ENCODE results near the gene PHF20. TPM values are rescaled to one million over a fixed set of nuclear protein-coding genes. Genes with fewer than 3 reads are reported as not detected.

PHF20 gene
- total RNA-seq, 2 donors from 2014 or later, result 17.6 to 25.1 TPM

DNA sequence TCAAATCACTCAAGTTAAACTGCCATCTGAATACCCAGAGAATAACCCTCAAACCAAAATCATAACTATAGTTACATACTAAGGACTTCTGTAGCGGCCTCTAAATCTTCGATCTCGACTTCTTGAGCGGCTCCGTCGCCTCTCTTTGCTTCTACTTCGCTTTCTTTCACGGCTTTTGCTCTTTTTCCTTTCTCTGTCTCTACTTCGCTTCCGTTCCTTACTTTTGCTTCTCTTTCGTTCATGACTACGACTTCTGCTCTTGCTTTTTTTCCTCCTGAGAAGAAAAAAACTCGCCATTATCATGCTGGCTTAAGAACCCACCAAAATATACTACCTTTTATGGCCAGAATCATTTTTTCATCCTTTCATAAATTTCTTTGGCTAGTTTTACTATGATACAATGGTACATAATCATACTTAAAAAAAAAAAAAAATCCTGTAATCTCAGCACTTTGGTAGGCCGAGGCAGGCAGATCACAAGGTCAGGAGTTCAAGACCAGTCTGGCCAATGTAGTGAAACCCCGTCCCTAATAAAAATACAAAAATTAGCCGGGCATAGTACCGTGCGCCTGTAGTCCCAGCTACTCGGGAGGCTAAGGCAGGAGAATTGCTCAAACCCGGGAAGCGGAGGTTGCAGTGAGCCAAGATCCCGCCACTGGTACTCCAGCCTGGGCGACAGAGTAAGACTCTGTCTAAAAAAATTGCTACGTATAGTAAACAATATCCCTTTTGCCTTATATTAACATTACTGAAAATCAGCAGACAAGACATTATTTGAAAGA lies 39.8 kb upstream of the PHF20 start:
- no peak overlapping the region for H3K27ac ChIP-seq

DNA sequence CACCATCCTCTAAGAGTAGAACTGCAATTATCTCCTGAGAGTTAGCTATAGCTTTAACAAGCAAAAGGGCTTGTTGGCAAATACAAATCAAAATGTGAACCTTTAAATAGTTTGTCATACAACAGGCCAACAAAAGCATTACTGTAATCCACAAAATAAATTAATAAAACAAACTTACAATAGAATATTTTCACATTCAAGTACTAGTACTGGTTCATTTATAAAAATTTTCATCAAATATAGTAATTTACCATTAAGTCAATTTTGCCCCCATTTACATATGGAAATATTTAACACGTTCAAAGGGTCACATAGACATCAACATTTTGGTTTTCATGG lies 39.2 kb upstream of the PHF20 start:
- ATAC-seq (no peak), DNase-seq (no peak)
- TF ChIP-seq, protein P1, sequence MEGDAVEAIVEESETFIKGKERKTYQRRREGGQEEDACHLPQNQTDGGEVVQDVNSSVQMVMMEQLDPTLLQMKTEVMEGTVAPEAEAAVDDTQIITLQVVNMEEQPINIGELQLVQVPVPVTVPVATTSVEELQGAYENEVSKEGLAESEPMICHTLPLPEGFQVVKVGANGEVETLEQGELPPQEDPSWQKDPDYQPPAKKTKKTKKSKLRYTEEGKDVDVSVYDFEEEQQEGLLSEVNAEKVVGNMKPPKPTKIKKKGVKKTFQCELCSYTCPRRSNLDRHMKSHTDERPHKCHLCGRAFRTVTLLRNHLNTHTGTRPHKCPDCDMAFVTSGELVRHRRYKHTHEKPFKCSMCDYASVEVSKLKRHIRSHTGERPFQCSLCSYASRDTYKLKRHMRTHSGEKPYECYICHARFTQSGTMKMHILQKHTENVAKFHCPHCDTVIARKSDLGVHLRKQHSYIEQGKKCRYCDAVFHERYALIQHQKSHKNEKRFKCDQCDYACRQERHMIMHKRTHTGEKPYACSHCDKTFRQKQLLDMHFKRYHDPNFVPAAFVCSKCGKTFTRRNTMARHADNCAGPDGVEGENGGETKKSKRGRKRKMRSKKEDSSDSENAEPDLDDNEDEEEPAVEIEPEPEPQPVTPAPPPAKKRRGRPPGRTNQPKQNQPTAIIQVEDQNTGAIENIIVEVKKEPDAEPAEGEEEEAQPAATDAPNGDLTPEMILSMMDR (IDR thresholded peaks at IDR 0.05), result no peak
- TF ChIP-seq POLR2A (IDR thresholded peaks at IDR 0.05), result no peak
- WGBS, 2 donors, result 44 to 62% methylated on average over 1 of the region's 1 CpG
- peaks cover 68% of the 10 kb centered on the region for H3K4me1 ChIP-seq
- no peaks in the 10 kb centered on the region for H3K27me3 ChIP-seq
- no peak overlapping the region for H3K4me3 ChIP-seq
- no peaks in the 10 kb centered on the region for H3K9me3 ChIP-seq
- H3K36me3 ChIP-seq (replicated peaks in 1 of 2; ENCODE audit: insufficient read depth in 1 of 2, low read depth in 2 of 2), result peaks cover 9 to 41% of the 10 kb centered on the region in 2 donors
- intact Hi-C loops (cut with DNase I), result no loop called here
- no peak overlapping the region for H3K27ac ChIP-seq

More for the DNA sequence above, 39.8 kb upstream of the PHF20 start:
- peaks cover 15 to 41% of the 10 kb centered on the region in 2 donors for H3K36me3 ChIP-seq (replicated peaks in 1 of 2; ENCODE audit: insufficient read depth in 1 of 2, low read depth in 2 of 2)
- ATAC-seq (no peak), DNase-seq (no peak)
- no peaks in the 10 kb centered on the region for H3K27me3 ChIP-seq
- TF ChIP-seq, protein P1 (IDR thresholded peaks at IDR 0.05), result no peak
- TF ChIP-seq POLR2A (IDR thresholded peaks at IDR 0.05), result no peak
- no peaks in the 10 kb centered on the region for H3K9me3 ChIP-seq
- intact Hi-C loops (cut with DNase I), result no loop called here
- 85 to 91% methylated on average over 24 of the region's 24 CpGs for WGBS, 2 donors
- H3K4me1 ChIP-seq, result peaks cover 62% of the 10 kb centered on the region
- no peak overlapping the region for H3K4me3 ChIP-seq

DNA sequence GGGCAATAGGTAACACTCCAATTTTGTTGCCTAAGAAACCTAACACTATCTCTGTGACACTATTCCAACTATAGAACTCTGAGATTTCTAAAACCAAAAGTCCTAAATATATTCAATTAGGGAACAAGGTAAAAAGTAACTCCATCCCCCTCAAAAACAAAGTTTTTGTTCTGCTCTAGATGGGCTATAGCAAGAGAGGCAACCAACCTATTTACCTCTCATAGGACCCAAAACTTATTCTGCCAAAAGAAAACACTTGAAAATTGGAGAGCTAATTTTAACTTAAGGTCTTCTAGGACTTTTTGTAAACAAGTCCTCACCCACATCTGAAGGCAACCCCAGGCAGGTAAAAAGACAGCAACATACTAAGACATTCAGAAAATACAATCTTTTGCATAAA lies 37.4 kb upstream of the PHF20 start:
- Histone ChIP-seq H3K27me3 (no peaks in the 10 kb centered on the region), H3K9me3 (no peaks in the 10 kb centered on the region), H3K27ac (no peak overlapping the region), H3K36me3 (replicated peaks in 1 of 2; ENCODE audit: insufficient read depth in 1 of 2, low read depth in 2 of 2) (peaks cover 9 to 38% of the 10 kb centered on the region in 2 donors), H3K4me1 (peaks cover 84% of the 10 kb centered on the region), H3K4me3 (no peak overlapping the region)
- DNase-seq (no peak), ATAC-seq (no peak)
- no peak for TF ChIP-seq POLR2A (IDR thresholded peaks at IDR 0.05)
- TF ChIP-seq, protein P1 (IDR thresholded peaks at IDR 0.05), result no peak
- intact Hi-C loops (cut with DNase I), result no loop called here

DNA sequence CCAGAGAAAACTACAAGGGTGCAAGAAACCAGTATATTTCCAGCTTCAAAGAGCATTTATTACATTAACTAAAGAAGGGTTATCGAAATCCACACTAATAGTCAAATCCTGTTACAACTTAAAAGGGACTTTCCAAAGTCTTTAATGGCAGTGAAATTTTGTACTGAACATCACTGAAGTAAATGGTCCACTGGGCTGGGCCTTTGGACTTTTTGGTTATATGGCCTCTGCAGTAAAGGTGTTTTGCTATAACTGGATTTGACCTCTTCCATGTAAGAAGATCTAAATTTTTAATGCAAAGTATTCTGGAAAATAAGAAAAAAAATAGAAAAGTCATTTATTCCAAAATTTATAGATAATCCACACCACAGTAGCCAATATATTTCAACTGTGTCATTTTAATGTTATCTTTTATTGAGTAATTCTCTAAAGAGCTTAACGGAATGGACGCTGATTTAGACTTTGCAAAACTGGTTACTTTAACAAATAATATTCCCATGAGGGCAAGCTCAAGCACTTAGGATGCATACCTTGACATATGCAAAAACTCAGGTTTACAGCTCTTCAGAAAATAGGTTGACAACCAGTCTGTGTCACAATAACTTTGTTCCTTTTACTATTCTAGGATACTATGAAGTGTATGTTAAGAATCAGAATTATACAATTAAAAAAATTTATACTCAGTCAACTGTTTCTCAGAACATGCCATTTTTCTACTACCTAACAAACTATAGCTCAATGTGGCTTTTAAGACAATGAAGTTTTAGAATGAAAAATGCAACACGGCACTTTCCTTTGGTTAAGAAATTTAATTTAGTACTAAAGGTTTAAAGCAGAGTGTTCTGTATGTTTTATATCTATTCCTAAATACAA lies 36.8 kb upstream of the PHF20 start:
- ATAC-seq, result no peak
- intact Hi-C loops (cut with DNase I), result no loop called here
- Histone ChIP-seq H3K9me3 (no peaks in the 10 kb centered on the region), H3K27ac (no peak overlapping the region), H3K4me3 (no peak overlapping the region), H3K4me1 (peaks cover 90% of the 10 kb centered on the region), H3K27me3 (no peaks in the 10 kb centered on the region), H3K36me3 (replicated peaks in 1 of 2; ENCODE audit: insufficient read depth in 1 of 2, low read depth in 2 of 2) (peaks cover 9 to 35% of the 10 kb centered on the region in 2 donors)
- TF ChIP-seq, protein P1 (IDR thresholded peaks at IDR 0.05), result no peak
- no peak for TF ChIP-seq POLR2A (IDR thresholded peaks at IDR 0.05)
- 39 to 43% methylated on average over 4 of the region's 4 CpGs for WGBS, 2 donors
- no peak for DNase-seq
